Muscle of arm (tissue), 12 donors: ENCODE data around the gene LECT2. TPM values are rescaled to one million over a fixed set of nuclear protein-coding genes. Genes with fewer than 3 reads are reported as not detected.

Experiments
- DNase-seq: peaks from one replicate; pipeline ENCODE4 v3.0.0-alpha.2; 2013
- polyA plus RNA-seq, 12 donors: library from polyadenylated mRNA; unstranded; fragments of 120-200 nt; gene quantifications; one replicate each; pipeline ENCODE4 v1.2.1, GENCODE V29; 2013; ENCODE audit not compliant: insufficient read length in 12 of 12

LECT2 gene
- polyA plus RNA-seq, 12 donors, result 0.19 to 0.88 (median 0.19) TPM; not detected in 9

GRCh38 chr5:135937245-135937911 is 17.4 kb downstream of the LECT2 start:
- no peak for DNase-seq

GRCh38 chr5:135934939-135935338 is 19.8 kb downstream of the LECT2 start:
- no peak for DNase-seq

GRCh38 chr5:135930949-135931295 is 23.9 kb downstream of the LECT2 start:
- no peak for DNase-seq

- no peak for DNase-seq
These were observed 24.5 kb downstream of the LECT2 start for GRCh38 chr5:135930029-135930948.

- no peak for DNase-seq
These were observed 33.4 kb downstream of the LECT2 start for GRCh38 chr5:135921388-135921787.

GRCh38 chr5:135920199-135920598 is 34.6 kb downstream of the LECT2 start:
- DNase-seq, result no peak

GRCh38 chr5:135916638-135917263 is 38.0 kb downstream of the LECT2 start:
- DNase-seq, result no peak

GRCh38 chr5:135915466-135916001 is 39.2 kb downstream of the LECT2 start:
- no peak for DNase-seq

GRCh38 chr5:135913713-135914626 is 40.8 kb downstream of the LECT2 start:
- DNase-seq, result no peak

- no peak for DNase-seq
These were observed 49.6 kb downstream of the LECT2 start for GRCh38 chr5:135905144-135905543.

- DNase-seq, result no peak
These were observed 53.1 kb downstream of the LECT2 start for GRCh38 chr5:135901633-135902032.

GRCh38 chr5:135900276-135900675 is 54.5 kb downstream of the LECT2 start:
- DNase-seq, result no peak

- no peak for DNase-seq
These were observed 56.1 kb downstream of the LECT2 start for GRCh38 chr5:135898651-135899050.

Other genes starting within 250 kb of the LECT2 start
- 1 to 10 TPM in 3 of 12 donors, under 1 TPM in 7, not detected in 2; 0.15 to 8.0 (median 0.53) TPM for gene SLC25A48, start 120.3 kb downstream of the LECT2 start, polyA plus RNA-seq
- not detected for gene IL9, start 59.1 kb downstream of the LECT2 start, polyA plus RNA-seq
- gene TGFBI, start 74.0 kb upstream of the LECT2 start, polyA plus RNA-seq, result 100 to 1,000 TPM in 10 of 12 donors, 10 to 100 TPM in 1, not detected in 1; 85.2 to 354 (median 186) TPM
- gene SMAD5, start 177.9 kb upstream of the LECT2 start, polyA plus RNA-seq, result 10 to 100 TPM in 11 of 12 donors, not detected in 1; 36.5 to 58.5 (median 47.6) TPM
- gene SMIM32, start 238.2 kb upstream of the LECT2 start, polyA plus RNA-seq, result under 1 TPM in 5 of 12 donors, not detected in 7; 0.07 to 0.24 (median 0.11) TPM